ENCODE measurements around the gene CLDN24.

CLDN24 gene

GRCh38 chr4:183343730-183344129 lies 21.5 kb upstream of the CLDN24 start:
- Histone ChIP-seq H3K27ac (ENCODE audit: low read depth, low read length) (no peak overlapping the region), H3K27me3 (ENCODE audit: control insufficient read depth, insufficient read depth, low read length) (no peaks in the 10 kb centered on the region), H3K9ac (ENCODE audit: low read length) (no peak overlapping the region), H3K4me3 (ENCODE audit: low read length) (no peak overlapping the region), H3K4me1 (ENCODE audit: control insufficient read depth, insufficient read depth, low read length) (no peaks in the 10 kb centered on the region), H3K36me3 (ENCODE audit: control insufficient read depth, insufficient read depth, low read length) (no peaks in the 10 kb centered on the region)

GRCh38 chr4:183342541-183343533 lies 20.6 kb upstream of the CLDN24 start:
- no peaks in the 10 kb centered on the region for H3K4me1 ChIP-seq (ENCODE audit: control insufficient read depth, insufficient read depth, low read length)
- no peak overlapping the region for H3K9ac ChIP-seq (ENCODE audit: low read length)
- H3K27ac ChIP-seq (ENCODE audit: low read depth, low read length), result no peak overlapping the region
- no peaks in the 10 kb centered on the region for H3K36me3 ChIP-seq (ENCODE audit: control insufficient read depth, insufficient read depth, low read length)
- no peaks in the 10 kb centered on the region for H3K27me3 ChIP-seq (ENCODE audit: control insufficient read depth, insufficient read depth, low read length)
- H3K4me3 ChIP-seq (ENCODE audit: low read length), result no peak overlapping the region

GRCh38 chr4:183337833-183338232 lies 15.6 kb upstream of the CLDN24 start:
- H3K9ac ChIP-seq (ENCODE audit: low read length), result no peak overlapping the region
- H3K27me3 ChIP-seq (ENCODE audit: control insufficient read depth, insufficient read depth, low read length), result no peaks in the 10 kb centered on the region
- no peak overlapping the region for H3K4me3 ChIP-seq (ENCODE audit: low read length)
- no peaks in the 10 kb centered on the region for H3K36me3 ChIP-seq (ENCODE audit: control insufficient read depth, insufficient read depth, low read length)
- H3K27ac ChIP-seq (ENCODE audit: low read depth, low read length), result no peak overlapping the region
- no peaks in the 10 kb centered on the region for H3K4me1 ChIP-seq (ENCODE audit: control insufficient read depth, insufficient read depth, low read length)

DNA sequence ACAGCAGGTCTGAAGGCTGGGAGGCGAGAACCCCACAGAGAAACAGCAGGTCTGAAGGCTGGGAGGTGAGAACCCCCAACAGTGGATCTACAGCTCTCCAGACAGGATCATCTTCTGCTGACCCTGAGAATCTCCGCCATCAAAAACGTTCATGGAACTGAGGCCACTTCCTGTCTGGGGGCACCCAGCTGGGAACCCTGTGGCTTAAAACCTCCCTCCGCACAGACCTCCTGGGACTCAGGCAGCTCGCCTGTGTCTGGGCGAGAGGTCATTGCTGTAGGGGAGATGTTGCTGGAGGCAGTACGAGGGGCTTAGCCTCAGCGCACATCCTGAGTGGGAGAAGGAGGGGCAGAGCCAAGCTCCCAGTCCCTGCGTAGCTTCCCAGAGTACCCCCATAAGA lies 15.1 kb upstream of the CLDN24 start:
- Histone ChIP-seq H3K4me1 (ENCODE audit: control insufficient read depth, insufficient read depth, low read length) (no peaks in the 10 kb centered on the region), H3K36me3 (ENCODE audit: control insufficient read depth, insufficient read depth, low read length) (no peaks in the 10 kb centered on the region), H3K9ac (ENCODE audit: low read length) (no peak overlapping the region), H3K27me3 (ENCODE audit: control insufficient read depth, insufficient read depth, low read length) (no peaks in the 10 kb centered on the region), H3K27ac (ENCODE audit: low read depth, low read length) (no peak overlapping the region), H3K4me3 (ENCODE audit: low read length) (no peak overlapping the region)

GRCh38 chr4:183335369-183335940 lies 13.2 kb upstream of the CLDN24 start:
- H3K27me3 ChIP-seq (ENCODE audit: control insufficient read depth, insufficient read depth, low read length), result no peaks in the 10 kb centered on the region
- no peak overlapping the region for H3K4me3 ChIP-seq (ENCODE audit: low read length)
- no peaks in the 10 kb centered on the region for H3K4me1 ChIP-seq (ENCODE audit: control insufficient read depth, insufficient read depth, low read length)
- no peaks in the 10 kb centered on the region for H3K36me3 ChIP-seq (ENCODE audit: control insufficient read depth, insufficient read depth, low read length)
- H3K27ac ChIP-seq (ENCODE audit: low read depth, low read length), result no peak overlapping the region
- H3K9ac ChIP-seq (ENCODE audit: low read length), result no peak overlapping the region

- no peak overlapping the region for H3K4me3 ChIP-seq (ENCODE audit: low read length)
- H3K36me3 ChIP-seq (ENCODE audit: control insufficient read depth, insufficient read depth, low read length), result no peaks in the 10 kb centered on the region
- H3K27me3 ChIP-seq (ENCODE audit: control insufficient read depth, insufficient read depth, low read length), result no peaks in the 10 kb centered on the region
- H3K9ac ChIP-seq (ENCODE audit: low read length), result no peak overlapping the region
- no peak overlapping the region for H3K27ac ChIP-seq (ENCODE audit: low read depth, low read length)
- H3K4me1 ChIP-seq (ENCODE audit: control insufficient read depth, insufficient read depth, low read length), result no peaks in the 10 kb centered on the region
These were observed 11.8 kb upstream of the CLDN24 start for GRCh38 chr4:183333983-183334382.

DNA sequence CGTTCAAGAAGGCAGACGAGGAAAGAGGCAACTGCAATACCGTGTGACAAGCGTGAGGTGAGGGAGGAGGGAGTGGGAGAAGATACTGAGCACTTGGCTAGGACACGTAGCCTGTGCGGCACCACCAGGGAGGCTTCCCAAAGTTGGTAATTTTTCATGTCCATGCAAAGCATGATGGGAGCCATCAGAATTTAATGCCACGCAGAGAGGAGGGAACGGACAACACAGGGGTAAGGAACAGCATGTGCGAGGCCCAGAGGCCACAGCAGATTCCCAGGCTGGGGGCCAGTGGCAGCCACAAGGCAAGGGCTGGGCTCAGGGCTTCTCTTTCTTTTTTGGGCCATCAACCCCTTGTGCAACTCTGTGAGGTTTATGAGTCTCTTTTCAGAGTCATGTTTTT lies 11.0 kb upstream of the CLDN24 start:
- Histone ChIP-seq H3K4me1 (ENCODE audit: control insufficient read depth, insufficient read depth, low read length) (no peaks in the 10 kb centered on the region), H3K36me3 (ENCODE audit: control insufficient read depth, insufficient read depth, low read length) (no peaks in the 10 kb centered on the region), H3K27ac (ENCODE audit: low read depth, low read length) (no peak overlapping the region)

DNA sequence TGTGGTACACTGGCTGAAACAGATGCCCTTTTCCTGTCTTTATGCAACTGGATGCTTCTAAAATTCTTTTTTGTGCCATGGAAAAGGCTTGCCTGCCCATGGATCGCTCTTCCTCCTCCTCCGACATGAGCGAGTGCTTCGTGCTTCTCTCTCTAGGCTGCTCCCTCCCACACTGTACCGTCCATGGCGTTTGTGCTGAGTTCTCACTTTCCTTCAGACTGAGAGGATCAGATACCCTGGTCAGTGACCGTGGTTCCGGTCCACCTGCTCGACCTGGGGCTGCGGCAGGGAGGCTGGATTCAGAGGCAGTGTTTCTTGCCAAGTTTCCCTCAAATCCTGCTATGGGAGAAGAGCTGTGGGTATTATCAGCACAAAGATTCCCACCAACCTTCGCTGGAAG lies 10.2 kb upstream of the CLDN24 start:
- Histone ChIP-seq H3K27me3 (ENCODE audit: control insufficient read depth, insufficient read depth, low read length) (no peaks in the 10 kb centered on the region), H3K27ac (ENCODE audit: low read depth, low read length) (no peak overlapping the region)

More for the DNA sequence above, 11.0 kb upstream of the CLDN24 start:
- no peak overlapping the region for H3K4me3 ChIP-seq (ENCODE audit: low read length)
- no peak overlapping the region for H3K9ac ChIP-seq (ENCODE audit: low read length)
- no peaks in the 10 kb centered on the region for H3K27me3 ChIP-seq (ENCODE audit: control insufficient read depth, insufficient read depth, low read length)

GRCh38 chr4:183330841-183331240 lies 8.6 kb upstream of the CLDN24 start:
- Histone ChIP-seq H3K36me3 (ENCODE audit: control insufficient read depth, insufficient read depth, low read length) (no peaks in the 10 kb centered on the region), H3K9ac (ENCODE audit: low read length) (no peak overlapping the region), H3K27ac (ENCODE audit: low read depth, low read length) (no peak overlapping the region), H3K27me3 (ENCODE audit: control insufficient read depth, insufficient read depth, low read length) (no peaks in the 10 kb centered on the region), H3K4me3 (ENCODE audit: low read length) (no peak overlapping the region), H3K4me1 (ENCODE audit: control insufficient read depth, insufficient read depth, low read length) (no peaks in the 10 kb centered on the region)

More for the DNA sequence above, 10.2 kb upstream of the CLDN24 start:
- Histone ChIP-seq H3K36me3 (ENCODE audit: control insufficient read depth, insufficient read depth, low read length) (no peaks in the 10 kb centered on the region), H3K4me1 (ENCODE audit: control insufficient read depth, insufficient read depth, low read length) (no peaks in the 10 kb centered on the region), H3K9ac (ENCODE audit: low read length) (no peak overlapping the region), H3K4me3 (ENCODE audit: low read length) (no peak overlapping the region)

DNA sequence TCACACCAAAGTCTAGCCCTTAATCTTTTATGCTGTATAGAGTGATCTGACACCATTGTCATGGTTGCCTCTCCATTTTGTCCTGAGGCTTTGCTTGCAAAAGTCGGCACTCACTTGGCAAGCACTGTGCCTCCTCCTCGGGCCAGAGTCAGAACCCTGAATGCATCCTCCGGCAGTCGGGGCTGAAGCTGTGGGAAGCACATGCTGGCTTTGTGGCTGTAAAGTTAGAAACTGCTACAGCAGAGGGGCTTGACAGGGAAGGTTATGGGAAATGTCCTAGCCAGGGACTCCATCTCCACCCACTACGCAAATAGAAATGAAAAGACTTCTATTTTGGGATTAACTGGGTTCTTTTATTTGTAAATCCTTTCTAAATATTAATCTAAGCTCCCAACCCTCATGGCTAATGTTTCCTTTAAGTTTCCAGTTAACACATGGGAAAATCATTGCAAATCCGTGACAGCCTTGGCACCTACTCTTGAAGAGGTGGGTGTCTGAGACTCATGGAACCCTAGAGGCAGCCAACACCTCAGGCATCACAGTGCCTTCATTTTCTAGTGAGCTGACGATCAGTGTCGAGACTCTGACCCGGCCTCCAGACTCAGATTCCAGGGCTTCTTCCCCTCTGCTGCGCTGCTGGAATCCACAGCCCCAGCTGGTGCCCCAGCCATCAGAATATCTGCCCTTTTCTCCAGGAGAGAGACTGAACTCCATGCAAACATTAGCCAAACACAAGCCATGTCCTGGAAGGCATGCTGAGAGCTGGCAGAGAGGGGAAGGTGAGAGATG lies 7.9 kb upstream of the CLDN24 start:
- H3K4me3 ChIP-seq (ENCODE audit: low read length), result no peak overlapping the region
- no peaks in the 10 kb centered on the region for H3K36me3 ChIP-seq (ENCODE audit: control insufficient read depth, insufficient read depth, low read length)
- H3K27ac ChIP-seq (ENCODE audit: low read depth, low read length), result no peak overlapping the region
- no peak overlapping the region for H3K9ac ChIP-seq (ENCODE audit: low read length)
- no peaks in the 10 kb centered on the region for H3K4me1 ChIP-seq (ENCODE audit: control insufficient read depth, insufficient read depth, low read length)
- H3K27me3 ChIP-seq (ENCODE audit: control insufficient read depth, insufficient read depth, low read length), result no peaks in the 10 kb centered on the region

DNA sequence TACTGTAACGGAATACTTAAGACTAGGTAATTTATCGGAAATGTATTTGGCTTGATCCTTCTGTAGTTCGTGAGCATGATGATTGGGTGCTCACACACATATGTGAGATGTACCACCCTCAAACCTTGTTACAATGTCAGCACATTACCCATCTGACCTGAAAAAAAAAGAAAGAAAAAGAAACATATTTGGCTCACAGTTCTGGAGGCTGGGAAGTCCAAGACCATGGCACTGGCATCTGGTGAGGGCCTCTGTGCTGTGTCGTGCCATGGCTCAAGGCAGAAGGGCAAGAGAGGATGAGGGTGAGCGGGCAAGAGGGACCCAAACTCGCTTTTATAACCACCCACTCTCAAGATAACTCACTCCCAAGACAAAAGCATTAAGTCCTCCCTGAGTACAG lies 7.0 kb upstream of the CLDN24 start:
- Histone ChIP-seq H3K27ac (ENCODE audit: low read depth, low read length) (no peak overlapping the region), H3K9ac (ENCODE audit: low read length) (no peak overlapping the region), H3K4me1 (ENCODE audit: control insufficient read depth, insufficient read depth, low read length) (no peaks in the 10 kb centered on the region)

DNA sequence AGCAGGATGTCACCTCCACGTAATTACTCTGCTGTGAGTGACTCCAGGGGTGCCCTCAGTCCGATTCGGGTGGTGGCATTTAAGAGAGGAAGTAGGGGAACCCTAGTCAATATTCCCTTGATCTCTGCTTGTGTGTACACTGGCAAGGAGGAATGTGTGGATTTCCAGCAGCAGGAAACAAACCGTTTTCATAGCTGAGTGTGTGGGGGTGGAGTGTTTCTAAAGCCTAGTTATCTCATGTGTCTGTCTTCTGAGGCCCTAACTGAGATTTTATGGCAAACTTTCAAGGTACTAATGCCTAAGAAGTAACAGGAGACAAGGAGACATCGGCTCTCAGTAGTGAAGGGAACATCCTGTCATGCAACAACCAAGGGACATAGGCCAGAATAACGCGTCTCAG lies 6.6 kb upstream of the CLDN24 start:
- no peaks in the 10 kb centered on the region for H3K27me3 ChIP-seq (ENCODE audit: control insufficient read depth, insufficient read depth, low read length)
- no peak overlapping the region for H3K4me3 ChIP-seq (ENCODE audit: low read length)
- no peaks in the 10 kb centered on the region for H3K4me1 ChIP-seq (ENCODE audit: control insufficient read depth, insufficient read depth, low read length)
- H3K27ac ChIP-seq (ENCODE audit: low read depth, low read length), result no peak overlapping the region
- no peaks in the 10 kb centered on the region for H3K36me3 ChIP-seq (ENCODE audit: control insufficient read depth, insufficient read depth, low read length)
- no peak overlapping the region for H3K9ac ChIP-seq (ENCODE audit: low read length)

More for the DNA sequence above, 7.0 kb upstream of the CLDN24 start:
- Histone ChIP-seq H3K36me3 (ENCODE audit: control insufficient read depth, insufficient read depth, low read length) (no peaks in the 10 kb centered on the region), H3K27me3 (ENCODE audit: control insufficient read depth, insufficient read depth, low read length) (no peaks in the 10 kb centered on the region), H3K4me3 (ENCODE audit: low read length) (no peak overlapping the region)

All from rectal smooth muscle tissue (tissue), 1 donor.